Right atrium auricular region (tissue), 2 donors: Measurements from ENCODE around the gene KLHL5. TPM values are rescaled to one million over a fixed set of nuclear protein-coding genes. Genes with fewer than 3 reads are reported as not detected.
"Not testable (repeated sequence)": the region's sequence is repeated elsewhere in the genome, so short reads cannot be mapped to it uniquely, and the experiment has no call there.

Experiments
- DNase-seq: peaks from one replicate; pipeline ENCODE4 v3.0.0-alpha.2; 2019; ENCODE audit warnings: low spot score
- H3K27ac ChIP-seq, 2 donors: fragments of 200-600 bp; sonication (generic); 1 replicate in 1 of 2; 2 replicates in 1 of 2; pipeline ENCODE4 v1.5.1; 2016 to 2019
- H3K27me3 ChIP-seq, 2 donors: fragments of 200-600 bp; sonication (generic); one replicate each; pipeline versions ENCODE4 v1.5.1 to v1.6.0; 2017 to 2019
- H3K36me3 ChIP-seq: fragments of 200-600 bp; sonication (generic); one replicate; pipeline ENCODE4 v1.5.1; 2016
- H3K4me1 ChIP-seq, 2 donors: fragments of 200-600 bp; sonication (generic); one replicate each; pipeline versions ENCODE4 v1.5.1 to v1.6.0; 2017 to 2019
- H3K4me3 ChIP-seq, 2 donors: fragments of 200-600 bp; sonication (generic); 1 replicate in 1 of 2; 2 replicates in 1 of 2; pipeline ENCODE4 v1.5.1; 2017 to 2019; ENCODE audit warnings: mild to moderate bottlenecking in 1 of 2, moderate library complexity in 1 of 2
- H3K9me3 ChIP-seq, 2 donors: fragments of 200-600 bp; sonication (generic); one replicate each; pipeline ENCODE4 v1.5.1; 2019
- CTCF ChIP-seq, 2 donors: fragments of 200-600 bp; sonication (generic); IDR thresholded peaks; one replicate each; pipeline ENCODE4 v1.5.1; 2019; ENCODE audit warnings: antibody characterized with exemption in 2 of 2
- total RNA-seq, 2 donors: library from RNA; depleted of rRNA; stranded (reverse); fragments of >200 nt; gene quantifications; one replicate each; pipeline ENCODE4 v1.1.0, GENCODE V29; 2016

Gene KLHL5
- total RNA-seq, 2 donors from 2014 or later = 11.8 to 13.1 TPM

- H3K9me3 ChIP-seq = no peaks in the 10 kb centered on the region
- no peak overlapping the region for H3K4me3 ChIP-seq
Observed at GRCh38 chr4:39030725-39031124, 31.3 kb upstream of the KLHL5 start.

GRCh38 chr4:39031590-39032020, 30.4 kb upstream of the KLHL5 start:
- not testable (repeated sequence) for H3K4me3 ChIP-seq, H3K4me1 ChIP-seq, H3K27me3 ChIP-seq, H3K36me3 ChIP-seq, H3K27ac ChIP-seq, H3K9me3 ChIP-seq, DNase-seq

More at GRCh38 chr4:39030725-39031124, 31.3 kb upstream of the KLHL5 start:
- Histone ChIP-seq H3K27ac (no peak overlapping the region), H3K36me3 (no peaks in the 10 kb centered on the region), H3K27me3 (no peaks in the 10 kb centered on the region), H3K4me1 (no peaks in the 10 kb centered on the region)
- TF ChIP-seq CTCF (IDR thresholded peaks at IDR 0.05) = no peak
- no peak for DNase-seq

GRCh38 chr4:39032218-39033085, 29.6 kb upstream of the KLHL5 start, which contains the start of gene TMEM156:
Gene TMEM156, minus strand, starts transcription at chr4:39032409. Its CDS starts 96 bp downstream, at chr4:39032313.
- Histone ChIP-seq H3K4me3 (no peak within 1 kb of the TSS), H3K36me3 (no peaks in the 10 kb centered on the region), H3K4me1 (no peaks in the 10 kb centered on the region), H3K9me3 (no peaks in the 10 kb centered on the region), H3K27ac (no peak within 1 kb of the TSS), H3K27me3 (no peaks in the 10 kb centered on the region)
- no peak for DNase-seq
- no peak for TF ChIP-seq CTCF (IDR thresholded peaks at IDR 0.05)

- H3K36me3 ChIP-seq = no peaks in the 10 kb centered on the region
- no peak for TF ChIP-seq CTCF (IDR thresholded peaks at IDR 0.05)
- no peaks in the 10 kb centered on the region for H3K9me3 ChIP-seq
- no peaks in the 10 kb centered on the region for H3K27me3 ChIP-seq
- no peak for DNase-seq
- no peak overlapping the region for H3K27ac ChIP-seq
- no peak overlapping the region for H3K4me3 ChIP-seq
- H3K4me1 ChIP-seq = no peaks in the 10 kb centered on the region
Observed at GRCh38 chr4:39036172-39036571, 25.9 kb upstream of the KLHL5 start.

GRCh38 chr4:39037491-39037825, 24.6 kb upstream of the KLHL5 start:
- Histone ChIP-seq H3K4me1 (no peaks in the 10 kb centered on the region), H3K27me3 (no peaks in the 10 kb centered on the region), H3K36me3 (no peaks in the 10 kb centered on the region), H3K27ac (no peak overlapping the region), H3K9me3 (no peaks in the 10 kb centered on the region), H3K4me3 (no peak overlapping the region)
- DNase-seq = no peak
- TF ChIP-seq CTCF (IDR thresholded peaks at IDR 0.05) = no peak

GRCh38 chr4:39037941-39038340, 24.1 kb upstream of the KLHL5 start:
- no peaks in the 10 kb centered on the region for H3K27me3 ChIP-seq
- H3K4me1 ChIP-seq = no peaks in the 10 kb centered on the region
- no peak overlapping the region for H3K27ac ChIP-seq
- no peak overlapping the region for H3K4me3 ChIP-seq
- no peak for DNase-seq
- TF ChIP-seq CTCF (IDR thresholded peaks at IDR 0.05) = no peak
- no peaks in the 10 kb centered on the region for H3K36me3 ChIP-seq
- no peaks in the 10 kb centered on the region for H3K9me3 ChIP-seq
